HepG2 (cell line): ENCODE results near the gene GJD3. TPM values are rescaled to one million over a fixed set of nuclear protein-coding genes. Genes with fewer than 3 reads are reported as not detected.

Source experiments
- GATA4 ChIP-seq: sonication (generic); IDR thresholded peaks from 2 replicates; pipeline ENCODE4 v1.6.1; 2016; ENCODE audit warnings: antibody characterized with exemption, low read depth, borderline replicate concordance
- GMEB1 ChIP-seq: sonication (generic); formaldehyde crosslinking; IDR thresholded peaks from 2 replicates; pipeline ENCODE4 v1.5.1; 2020; ENCODE audit warnings: missing genetic modification reagents, mild to moderate bottlenecking, borderline replicate concordance
- GZF1 ChIP-seq: sonication (generic); formaldehyde crosslinking; IDR thresholded peaks from 2 replicates; pipeline ENCODE4 v1.5.1; 2020; ENCODE audit warnings: mild to moderate bottlenecking, missing genetic modification reagents
- HNRNPUL1 ChIP-seq: fragments of 200-400 bp; formaldehyde crosslinking; IDR thresholded peaks from 2 replicates; pipeline ENCODE4 v1.6.1; 2017; ENCODE audit warnings: low read depth, mild to moderate bottlenecking, low read length, moderate library complexity
- KAT8 ChIP-seq: IDR thresholded peaks from 2 replicates; pipeline ENCODE4 v1.6.1; 2016; ENCODE audit warnings: missing genetic modification reagents, missing compliant biosample characterization
- NFATC3 ChIP-seq: sonication (generic); formaldehyde crosslinking; IDR thresholded peaks from 2 replicates; pipeline ENCODE4 v1.5.1; 2020; ENCODE audit warnings: mild to moderate bottlenecking, missing genetic modification reagents
- NFIC ChIP-seq: IDR thresholded peaks from 2 replicates; pipeline ENCODE4 v1.6.1; 2012; ENCODE audit warnings: mild to moderate bottlenecking, low read length, inconsistent platforms
- NFYC ChIP-seq: IDR thresholded peaks from 2 replicates; pipeline ENCODE4 v1.6.1; 2016; ENCODE audit warnings: missing genetic modification reagents, missing compliant biosample characterization
- PCBP2 ChIP-seq: fragments of 200-400 bp; formaldehyde crosslinking; optimal IDR thresholded peaks from 2 replicates; pipeline ENCODE3; 2018; ENCODE audit warnings: low read length, low read depth; ENCODE audit not compliant: poor library complexity, severe bottlenecking
- SNAPC5 ChIP-seq: sonication (generic); formaldehyde crosslinking; IDR thresholded peaks from 2 replicates; pipeline ENCODE4 v1.8.1; 2023; ENCODE audit warnings: mild to moderate bottlenecking, missing genetic modification reagents, borderline replicate concordance
- SSRP1 ChIP-seq: IDR thresholded peaks from 2 replicates; pipeline ENCODE4 v1.6.1; 2016; ENCODE audit warnings: control low read depth
- ZBTB43 ChIP-seq: sonication (generic); formaldehyde crosslinking; conservative IDR thresholded peaks from 2 replicates; pipeline ENCODE4 v1.4.0; 2020; ENCODE audit warnings: missing genetic modification reagents
- ZFP91 ChIP-seq: sonication (generic); formaldehyde crosslinking; IDR thresholded peaks from 2 replicates; pipeline ENCODE4 v1.9.0; 2022; ENCODE audit warnings: missing genetic modification reagents, mild to moderate bottlenecking, borderline replicate concordance
- ZKSCAN1 ChIP-seq: fragments of 150-350 bp; IDR thresholded peaks from 2 replicates; pipeline ENCODE4 v1.6.1; 2014; ENCODE audit warnings: low read length
- ZNF136 ChIP-seq: sonication (generic); formaldehyde crosslinking; IDR thresholded peaks from 2 replicates; pipeline ENCODE4 v1.8.1; 2022; ENCODE audit warnings: low read depth, mild to moderate bottlenecking, moderate library complexity, missing genetic modification reagents
- ZNF180 ChIP-seq: sonication (generic); formaldehyde crosslinking; IDR thresholded peaks from 2 replicates; pipeline ENCODE4 v1.4.0; 2020; ENCODE audit warnings: low read depth, missing genetic modification reagents, borderline replicate concordance
- ZNF232 ChIP-seq: sonication (generic); formaldehyde crosslinking; IDR thresholded peaks from 2 replicates; pipeline ENCODE4 v1.4.0; 2020; ENCODE audit warnings: missing genetic modification reagents, borderline replicate concordance
- ZNF326 ChIP-seq: sonication (generic); formaldehyde crosslinking; IDR thresholded peaks from 2 replicates; pipeline ENCODE4 v1.4.0; 2020; ENCODE audit warnings: missing genetic modification reagents, borderline replicate concordance
- ZNF350 ChIP-seq: sonication (generic); formaldehyde crosslinking; IDR thresholded peaks from 2 replicates; pipeline ENCODE4 v1.4.0; 2020; ENCODE audit warnings: mild to moderate bottlenecking, low read depth, missing genetic modification reagents, borderline replicate concordance
- ZNF354B ChIP-seq: sonication (generic); formaldehyde crosslinking; IDR thresholded peaks from 2 replicates; pipeline ENCODE4 v1.8.0; 2022; ENCODE audit warnings: mild to moderate bottlenecking, missing genetic modification reagents
- ZNF503 ChIP-seq: sonication (generic); formaldehyde crosslinking; IDR thresholded peaks from 2 replicates; pipeline ENCODE4 v1.4.0; 2020; ENCODE audit warnings: missing genetic modification reagents
- ZNF678 ChIP-seq: sonication (generic); formaldehyde crosslinking; IDR thresholded peaks from 2 replicates; pipeline ENCODE4 v1.4.0; 2020; ENCODE audit warnings: mild to moderate bottlenecking, missing genetic modification reagents
- ZNF850 ChIP-seq: sonication (generic); formaldehyde crosslinking; conservative IDR thresholded peaks from 2 replicates; pipeline ENCODE4 v1.9.0; 2021; ENCODE audit warnings: mild to moderate bottlenecking, missing genetic modification reagents
- polyA plus RNA-seq, 8 experiments: library from polyadenylated mRNA; depleted of rRNA in 3 of 8; stranded (reverse) in 7 of 8; unstranded in 1 of 8; fragments of >200 nt; fragmentation: Illumina TruSeq in 4 of 8; extraction: Trizol in 4 of 8; gene quantifications; 2 replicates each; pipeline versions ENCODE4 v1.2.1 to v1.2.3, GENCODE V29; 2011 to 2016; ENCODE audit warnings: low read depth in 4 of 8, missing spikeins in 1 of 8, mixed read lengths in 1 of 8; ENCODE audit not compliant: insufficient read depth in 1 of 8
- total RNA-seq, 5 experiments: library from RNA; depleted of rRNA; stranded (reverse); fragments of >200 nt; fragmentation: Illumina TruSeq; extraction: Trizol; gene quantifications; 2 replicates each; pipeline ENCODE4 v1.2.3, GENCODE V29; 2016; ENCODE audit warnings: low read depth in 1 of 5

GJD3 gene
- total and polyA plus RNA-seq, 2 of the 13 experiments (the other 11 are each of a cell fraction or from before 2014, with no cell fraction given) = not detected

GRCh38 chr17:40355123-40355803 is 9.3 kb downstream of the GJD3 start (continued):
- TF ChIP-seq GMEB1 (CRISPR knock-in tag) = no peak; the same call in 1 of the 2 replicates
- TF ChIP-seq GATA4 = no peak
- TF ChIP-seq NFIC = no peak
- no peak for TF ChIP-seq ZNF850 (CRISPR knock-in tag)
- no peak for TF ChIP-seq ZBTB43 (CRISPR knock-in tag)
- TF ChIP-seq ZNF232 (CRISPR knock-in tag) = no peak
- TF ChIP-seq PCBP2 = no peak
- no peak for TF ChIP-seq ZNF354B (CRISPR knock-in tag)
- TF ChIP-seq ZNF678 (CRISPR knock-in tag) = no peak
- no peak for TF ChIP-seq HNRNPUL1
- TF ChIP-seq ZNF180 (CRISPR knock-in tag) = no peak
- peak; percentile 60 for TF ChIP-seq ZNF350
- peak; percentile 90 for TF ChIP-seq ZFP91 (CRISPR knock-in tag)
- TF ChIP-seq SNAPC5 (CRISPR knock-in tag) = no peak
- TF ChIP-seq ZNF326 (CRISPR knock-in tag) = no peak
- TF ChIP-seq GZF1 = 0 out of 2 replicates have a peak, but pooled peaks have one; percentile 22
- no peak for TF ChIP-seq NFATC3 (CRISPR knock-in tag)
- TF ChIP-seq ZNF136 (CRISPR knock-in tag) = 0 out of 2 replicates have a peak, but pooled peaks have one; percentile 49
- no peak for TF ChIP-seq ZNF503 (CRISPR knock-in tag)
- no peak for TF ChIP-seq ZKSCAN1
- TF ChIP-seq KAT8 (CRISPR knock-in tag) = peak; percentile 66
- TF ChIP-seq NFYC (CRISPR knock-in tag) = no peak
- TF ChIP-seq SSRP1 (CRISPR knock-in tag) = no peak
